AG08395 (cell line): ENCODE data around the gene DBI.
A peak's percentile ranks its signal among the peaks of the same experiment; 100 is the strongest.
"Not testable (repeated sequence)": the region's sequence is repeated elsewhere in the genome, so short reads cannot be mapped to it uniquely, and the experiment has no call there.

Experiments used
- DNase-seq: peaks from one replicate; pipeline ENCODE4 v3.0.0; 2012; ENCODE audit warnings: mixed read lengths, low spot score

Gene DBI

GRCh38 chr2:119365436-119365835 lies 1.3 kb upstream of the DBI start:
- DNase-seq = no peak

DNA sequence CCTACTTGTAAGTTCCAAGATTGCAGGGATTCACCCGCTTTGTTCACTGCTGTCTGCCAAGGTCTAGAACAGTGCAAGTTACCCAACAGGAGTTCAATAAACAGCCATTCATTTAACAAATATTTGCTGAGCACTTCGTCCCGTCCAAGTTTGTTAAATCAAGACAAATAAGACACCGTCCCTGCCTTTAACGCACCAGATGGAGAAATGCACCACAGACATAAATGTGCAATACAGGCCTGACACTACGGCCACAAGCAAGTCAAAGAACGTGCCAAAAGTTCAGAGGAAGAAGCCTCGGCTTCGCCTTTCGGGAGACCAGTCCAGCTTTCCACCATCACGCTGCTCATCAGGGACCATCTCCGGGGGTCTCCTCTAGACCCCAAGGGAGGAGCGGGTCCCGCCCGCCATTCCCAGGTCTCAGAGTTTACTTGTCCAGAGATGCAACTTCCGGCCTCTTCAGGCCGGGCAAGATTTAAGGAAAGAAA lies 572 bp upstream of the DBI start:
- DNase-seq = peak; percentile 7

- DNase-seq = peak; percentile 61
Observed at GRCh38 chr2:119367472-119368099, 809 bp downstream of the DBI start.

DNA sequence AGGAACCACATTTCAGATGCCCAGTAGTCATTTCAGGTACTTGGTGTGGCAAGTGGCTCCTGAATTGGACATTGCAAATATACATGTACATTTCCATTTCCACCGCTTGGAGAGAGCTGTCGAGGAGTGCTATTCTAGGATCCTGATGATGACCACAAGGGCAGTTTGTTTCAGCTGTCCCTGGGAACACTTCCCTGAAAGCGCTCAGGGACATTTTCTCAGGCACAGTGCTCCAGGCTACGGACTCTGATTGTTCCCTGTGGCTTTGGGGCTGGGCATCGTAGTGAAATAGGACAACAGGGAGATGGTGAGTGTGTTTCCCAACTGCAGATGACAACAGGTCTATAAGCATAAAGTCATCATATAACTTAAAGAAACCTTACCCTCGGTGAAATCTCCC lies 3.1 kb downstream of the DBI start:
- DNase-seq = no peak

DNA sequence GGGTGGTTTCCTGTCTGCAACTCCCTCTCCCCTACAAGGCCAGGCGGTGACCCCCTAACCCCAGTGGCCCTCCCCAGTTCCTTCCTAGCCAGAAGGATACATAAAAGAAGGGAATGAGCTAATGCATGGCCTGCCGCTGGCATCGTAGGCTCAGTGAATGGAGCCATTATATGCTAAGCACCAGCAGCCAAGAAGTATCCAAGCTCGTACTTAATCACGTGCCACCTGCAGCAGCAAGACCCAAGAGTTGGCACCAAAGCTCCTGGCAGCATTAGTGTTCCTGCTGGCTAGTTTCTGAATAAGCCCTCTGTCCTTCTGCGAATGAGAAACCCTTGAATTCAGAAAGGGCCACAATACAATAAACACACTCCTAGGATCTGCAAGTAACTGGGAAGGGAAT lies 4.3 kb downstream of the DBI start:
- no peak for DNase-seq

DNA sequence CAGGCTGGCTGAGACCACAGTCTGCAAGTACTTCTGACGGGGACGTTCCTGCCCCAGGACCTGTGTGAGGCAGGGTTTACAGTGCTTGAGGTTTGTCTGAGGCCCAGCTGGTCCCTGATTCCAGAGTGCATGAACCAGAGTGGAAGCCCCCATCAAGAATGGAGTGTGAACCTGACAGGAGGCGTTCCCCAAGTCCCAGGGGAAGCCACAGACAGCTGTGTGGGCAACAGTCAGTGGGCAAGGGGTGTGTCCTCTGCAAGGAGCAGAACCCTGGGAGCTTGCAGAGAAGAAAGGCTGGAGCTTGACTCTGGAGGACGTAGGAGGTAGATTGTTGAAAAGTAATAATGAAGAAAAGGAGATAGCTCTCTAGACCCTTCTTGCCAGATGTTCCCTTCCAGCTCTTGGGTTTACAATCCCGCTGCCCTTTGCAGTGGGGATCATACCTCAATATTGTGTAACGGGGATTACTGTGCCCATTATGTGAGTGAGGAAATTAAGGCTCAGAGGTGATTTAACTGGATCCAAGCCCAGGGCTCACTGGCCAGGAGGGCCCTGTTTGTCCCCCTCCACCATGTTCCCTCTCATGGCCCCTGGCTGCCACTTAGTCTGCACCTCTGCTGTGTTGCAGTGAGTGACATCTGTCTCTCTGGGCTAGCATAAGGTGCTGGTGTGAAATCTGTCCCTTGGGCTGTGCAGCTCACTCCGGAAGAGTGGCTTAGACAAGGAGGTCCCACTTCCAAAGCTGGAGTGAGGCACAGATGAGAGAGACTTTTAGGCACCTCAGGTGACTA lies 6.2 kb downstream of the DBI start:
- no peak for DNase-seq

GRCh38 chr2:119373907-119374745 lies 7.3 kb downstream of the DBI start:
- DNase-seq = not testable (repeated sequence)

DNA sequence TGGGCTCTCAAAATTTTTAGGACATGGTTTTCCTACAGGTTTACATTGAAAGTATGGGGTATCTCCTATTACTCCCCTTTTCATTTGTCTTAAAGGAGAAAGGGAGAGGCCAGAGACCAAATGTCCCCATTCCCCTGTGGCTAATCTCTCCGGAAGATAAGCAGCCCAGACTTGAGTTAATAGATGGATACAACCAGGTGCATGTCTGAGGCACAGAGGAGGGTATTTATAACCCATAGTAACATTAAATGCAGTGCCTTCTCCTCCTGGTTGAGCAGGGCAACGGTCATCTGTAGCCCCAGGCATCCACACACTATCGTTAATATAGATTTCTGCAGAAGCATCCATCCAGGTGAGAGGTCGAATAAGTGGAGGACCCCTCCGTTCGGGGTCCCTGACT lies 9.6 kb downstream of the DBI start:
- DNase-seq = not testable (repeated sequence)

- DNase-seq = no peak
Observed at GRCh38 chr2:119376810-119377209, 10.0 kb downstream of the DBI start.

- DNase-seq = no peak
Observed at GRCh38 chr2:119377294-119377992, 10.7 kb downstream of the DBI start.

- no peak for DNase-seq
Observed at GRCh38 chr2:119377993-119378345, 11.2 kb downstream of the DBI start.

DNA sequence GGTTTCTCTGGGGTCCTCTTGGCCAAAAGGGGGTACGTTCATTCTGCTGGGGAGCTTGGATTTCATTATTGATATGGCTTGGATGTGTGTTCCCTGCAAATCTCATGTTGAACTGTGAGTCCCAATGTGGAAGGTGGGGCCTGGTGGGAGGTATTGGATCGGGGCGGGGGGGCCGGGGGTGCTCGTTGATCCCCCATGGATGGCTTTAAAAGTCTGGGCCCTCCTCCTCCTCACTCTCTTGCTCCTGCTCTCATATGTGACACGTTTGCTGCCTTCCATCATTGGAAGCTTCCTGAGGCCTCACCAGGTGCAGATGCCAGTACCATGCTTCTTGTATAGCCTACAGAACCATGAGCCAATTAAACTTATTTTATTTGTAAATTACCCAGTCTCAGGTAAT lies 11.8 kb downstream of the DBI start:
- DNase-seq = no peak

DNA sequence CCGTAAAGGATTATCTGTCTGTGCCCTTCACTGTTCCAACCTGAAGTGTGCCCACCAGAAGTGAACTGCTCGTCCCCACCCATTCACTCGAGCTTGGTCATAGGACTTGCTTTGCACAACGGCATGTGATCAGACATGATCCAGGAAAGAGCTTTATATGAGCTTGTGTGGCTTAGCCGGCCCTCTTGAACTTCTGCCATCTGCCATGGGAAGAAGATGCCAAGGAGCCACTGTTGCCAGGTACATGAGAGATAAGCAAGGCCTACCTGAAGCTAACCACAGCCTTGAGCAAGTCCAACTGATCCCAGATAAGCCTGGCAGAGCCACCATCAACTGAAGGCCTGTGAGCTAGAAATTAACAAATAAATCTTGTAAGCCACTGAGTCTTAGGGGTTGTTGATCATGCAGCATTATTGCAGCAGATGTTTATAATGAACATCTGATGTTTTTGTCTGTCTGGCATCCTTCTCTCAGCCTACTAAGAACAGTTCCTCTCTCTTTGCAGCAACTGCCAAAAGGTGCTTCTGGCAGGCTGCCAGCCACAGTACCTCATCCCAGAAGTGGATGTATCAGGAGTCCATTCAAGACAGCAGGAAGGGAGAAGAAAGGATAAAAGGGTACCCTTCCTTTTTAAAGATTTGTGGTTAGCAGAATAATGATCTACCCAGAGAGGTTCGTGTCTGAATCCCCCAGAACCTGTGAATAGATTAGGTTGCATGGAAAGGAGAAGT lies 16.8 kb downstream of the DBI start:
- DNase-seq = no peak

- no peak for DNase-seq
Observed at GRCh38 chr2:119384971-119385370, 18.2 kb downstream of the DBI start.

- DNase-seq = no peak
Observed at GRCh38 chr2:119385466-119385865, 18.7 kb downstream of the DBI start.

DNA sequence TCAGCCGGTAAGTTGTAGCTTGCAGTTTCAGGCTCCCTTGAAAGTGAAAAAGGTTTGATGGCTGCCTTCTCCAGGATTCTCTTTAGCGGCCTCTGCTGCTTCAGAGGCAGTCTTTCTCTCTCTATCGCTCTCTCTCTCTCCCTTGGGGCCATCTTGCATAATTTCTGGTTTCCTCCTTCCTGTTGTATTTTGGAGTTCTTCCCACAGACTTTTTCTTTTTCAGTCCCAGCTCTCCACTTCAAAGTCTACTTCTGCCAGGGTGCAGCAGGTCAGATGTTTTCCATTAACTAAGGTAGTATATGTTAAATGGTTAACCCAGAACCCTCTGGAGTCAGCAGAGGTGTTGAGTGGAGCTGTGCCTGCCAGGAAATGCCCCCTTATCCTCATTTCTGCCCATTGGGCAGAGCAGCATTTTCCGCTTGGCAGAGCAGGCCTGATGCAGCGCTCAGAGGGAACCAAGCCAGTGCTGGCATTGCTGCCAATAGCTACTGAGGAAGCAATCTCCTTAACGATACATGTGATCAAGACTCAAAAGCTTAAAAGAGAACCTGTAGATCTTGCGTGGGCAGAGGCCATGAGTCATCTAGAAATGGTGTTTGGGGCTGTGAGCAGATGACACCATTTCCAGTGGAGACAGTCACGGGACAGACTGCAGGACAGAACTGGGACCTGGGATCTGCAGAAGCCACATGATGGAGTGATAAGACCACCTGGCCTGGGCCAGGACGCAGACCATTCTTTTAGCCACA lies 20.8 kb downstream of the DBI start:
- peak; percentile 83 for DNase-seq

DNA sequence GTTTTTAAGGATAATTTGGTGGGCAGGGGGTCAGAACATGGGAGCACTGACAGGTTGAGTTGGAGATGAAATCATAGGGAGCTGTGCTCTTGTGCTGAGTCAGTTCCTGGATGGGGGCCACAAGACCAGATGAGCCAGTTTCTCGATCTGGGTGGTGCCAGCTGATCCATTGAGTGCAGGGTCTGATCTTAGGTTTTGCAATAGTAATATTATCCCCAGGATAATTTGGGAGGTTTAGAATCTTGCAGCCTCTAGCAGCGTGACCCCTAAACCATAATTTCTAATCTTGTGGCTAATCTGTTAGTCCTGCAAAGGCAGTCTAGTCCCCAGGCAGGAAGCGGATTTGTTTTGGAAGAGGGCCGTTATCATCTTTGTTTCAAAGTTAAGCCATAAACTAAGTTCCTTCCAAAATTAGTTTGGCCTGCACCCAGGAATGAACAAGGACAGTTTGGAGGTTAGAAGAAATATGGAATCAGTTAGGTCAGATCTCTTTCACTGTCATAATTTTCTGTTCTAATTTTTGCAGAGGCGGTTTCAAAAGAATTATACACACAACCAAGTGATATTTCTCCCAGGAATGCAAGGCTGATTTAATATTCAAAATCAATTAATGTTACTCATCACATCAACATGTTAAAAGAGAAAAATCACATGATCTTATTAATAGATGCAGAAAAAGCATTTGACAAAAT lies 23.0 kb downstream of the DBI start:
- peak; percentile 15 for DNase-seq

DNA sequence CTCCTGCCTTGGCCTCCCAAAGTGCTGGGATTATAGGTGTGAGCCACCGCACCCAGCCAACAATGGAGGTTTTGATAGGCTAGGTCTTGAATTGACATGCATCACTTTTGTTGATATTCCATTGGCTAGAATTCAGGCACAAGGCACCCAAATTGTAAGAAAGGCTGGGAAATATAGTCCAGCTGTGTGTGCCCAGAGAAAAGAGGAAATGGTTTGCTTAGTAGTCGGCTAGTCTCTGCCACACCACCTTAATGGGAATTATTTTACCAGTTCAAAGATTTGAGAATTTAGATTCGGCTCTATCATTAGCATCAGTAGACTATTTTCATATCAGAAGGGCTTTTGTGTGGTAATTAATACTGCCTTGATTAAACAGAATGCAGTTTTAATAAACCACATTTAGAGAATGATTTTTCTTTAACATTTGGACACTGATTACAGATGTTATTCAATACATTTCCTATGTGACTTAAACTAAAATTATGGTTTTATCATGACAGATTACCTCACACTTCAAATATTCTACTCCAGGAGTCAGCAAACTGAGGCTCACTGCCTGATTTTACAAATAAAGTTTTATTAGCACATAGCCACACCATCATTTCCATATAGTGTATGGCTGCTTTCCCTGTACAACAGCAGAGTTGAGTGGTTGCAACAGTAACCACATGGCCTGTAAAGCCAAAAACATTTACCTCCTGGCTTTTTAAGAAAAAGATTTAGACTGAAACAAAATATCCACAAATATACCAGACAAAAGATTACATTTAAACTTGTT lies 27.4 kb downstream of the DBI start:
- DNase-seq = no peak

GRCh38 chr2:119397196-119397595 lies 30.4 kb downstream of the DBI start:
- DNase-seq = no peak
